Inferior parietal cortex (tissue), 1 donor: Measurements from ENCODE around the gene FPGS.
"Not testable (repeated sequence)": the region's sequence is repeated elsewhere in the genome, so short reads cannot be mapped to it uniquely, and the experiment has no call there.

Experiments
- DNase-seq: peaks from one replicate; pipeline ENCODE4 v3.0.0-alpha.2; 2016; ENCODE audit errors: extremely low spot score

FPGS gene

GRCh38 chr9:127838375-127839078, 35.8 kb downstream of the FPGS start:
- no peak for DNase-seq

- DNase-seq, result no peak
Observed at GRCh38 chr9:127841087-127841835, 38.6 kb downstream of the FPGS start.

- DNase-seq, result no peak
Observed at GRCh38 chr9:127844821-127845359, 42.2 kb downstream of the FPGS start.

GRCh38 chr9:127845619-127846018, 42.9 kb downstream of the FPGS start:
- not testable (repeated sequence) for DNase-seq

- DNase-seq, result no peak
Observed at GRCh38 chr9:127846443-127847177, 43.9 kb downstream of the FPGS start.

- no peak for DNase-seq
Observed at GRCh38 chr9:127847178-127847510, 44.5 kb downstream of the FPGS start.

GRCh38 chr9:127847833-127848755, 45.4 kb downstream of the FPGS start:
- no peak for DNase-seq

- DNase-seq, result no peak
Observed at GRCh38 chr9:127848756-127849504, 46.2 kb downstream of the FPGS start.

GRCh38 chr9:127850286-127850830, 47.7 kb downstream of the FPGS start:
- no peak for DNase-seq

- DNase-seq, result no peak
Observed at GRCh38 chr9:127852829-127853228, 50.1 kb downstream of the FPGS start.

GRCh38 chr9:127853312-127854183, 50.9 kb downstream of the FPGS start:
- no peak for DNase-seq

- no peak for DNase-seq
Observed at GRCh38 chr9:127854184-127854806, 51.6 kb downstream of the FPGS start, which contains the start of gene ENG. Gene ENG (minus strand): TSS chr9:127854658. CDS start chr9:127854355, 303 bp downstream.

GRCh38 chr9:127854960-127855359, 52.3 kb downstream of the FPGS start:
- no peak for DNase-seq

GRCh38 chr9:127855522-127855921, 52.8 kb downstream of the FPGS start:
- no peak for DNase-seq

GRCh38 chr9:127856094-127856728, 53.5 kb downstream of the FPGS start:
- DNase-seq, result no peak

GRCh38 chr9:127856729-127857116, 54.0 kb downstream of the FPGS start:
- no peak for DNase-seq

- DNase-seq, result no peak
Observed at GRCh38 chr9:127857278-127857677, 54.6 kb downstream of the FPGS start.

GRCh38 chr9:127858041-127858512, 55.4 kb downstream of the FPGS start:
- DNase-seq, result no peak
